HG03135 (cell line): ENCODE measurements around the gene AHRR.

Experiments used
- ATAC-seq: cut with Tn5 transposase; IDR thresholded peaks from one replicate; pipeline ENCODE4 v1.9.1; 2021; ENCODE audit warnings: mild to moderate bottlenecking, moderate library complexity; ENCODE audit not compliant: unreplicated experiment

The AHRR gene

DNA sequence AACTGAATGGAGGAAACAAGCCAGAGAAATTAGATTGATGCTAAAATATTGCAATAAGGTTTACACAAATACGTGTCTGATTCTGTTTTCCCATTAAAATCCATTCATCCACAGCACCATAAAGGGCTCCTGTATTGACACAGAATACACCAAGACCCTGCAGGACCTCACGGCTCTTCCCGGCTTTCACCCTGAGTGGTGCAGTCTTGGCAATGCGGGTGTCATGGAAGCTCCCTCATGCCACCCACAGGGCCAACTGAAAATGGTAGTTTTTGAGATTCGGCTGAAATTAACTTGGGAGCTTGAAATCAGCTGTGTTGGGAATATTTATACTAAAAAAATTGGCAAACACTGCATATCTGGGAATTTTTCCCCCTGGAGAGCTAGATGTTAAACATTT, 104.2 kb downstream of the AHRR start:
- ATAC-seq = no peak

DNA sequence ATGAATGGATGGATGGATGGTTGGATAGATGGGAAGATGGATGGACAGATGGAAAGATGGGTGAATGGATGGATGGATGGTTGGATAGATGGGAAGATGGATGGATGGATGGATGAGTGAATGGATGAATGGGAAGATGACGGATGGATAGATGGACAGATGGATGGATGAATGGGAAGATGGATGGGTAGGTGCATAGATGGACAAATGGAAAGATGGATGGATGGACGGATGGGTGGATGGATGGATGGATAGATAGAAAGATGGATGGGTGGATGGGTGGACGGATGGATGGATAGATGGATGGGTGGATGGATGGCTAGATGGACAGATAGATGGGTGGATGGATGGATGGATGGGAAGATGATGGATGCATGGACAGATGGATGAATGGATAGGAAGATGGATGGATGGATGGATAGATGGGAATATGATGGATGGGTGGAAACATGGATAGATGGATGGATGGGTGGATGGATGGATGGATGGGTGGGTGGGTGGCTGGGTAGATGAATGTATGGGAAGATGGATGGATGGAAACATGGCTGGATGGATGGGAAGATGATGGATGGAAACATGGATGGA, 105.0 kb downstream of the AHRR start:
- ATAC-seq = no peak

DNA sequence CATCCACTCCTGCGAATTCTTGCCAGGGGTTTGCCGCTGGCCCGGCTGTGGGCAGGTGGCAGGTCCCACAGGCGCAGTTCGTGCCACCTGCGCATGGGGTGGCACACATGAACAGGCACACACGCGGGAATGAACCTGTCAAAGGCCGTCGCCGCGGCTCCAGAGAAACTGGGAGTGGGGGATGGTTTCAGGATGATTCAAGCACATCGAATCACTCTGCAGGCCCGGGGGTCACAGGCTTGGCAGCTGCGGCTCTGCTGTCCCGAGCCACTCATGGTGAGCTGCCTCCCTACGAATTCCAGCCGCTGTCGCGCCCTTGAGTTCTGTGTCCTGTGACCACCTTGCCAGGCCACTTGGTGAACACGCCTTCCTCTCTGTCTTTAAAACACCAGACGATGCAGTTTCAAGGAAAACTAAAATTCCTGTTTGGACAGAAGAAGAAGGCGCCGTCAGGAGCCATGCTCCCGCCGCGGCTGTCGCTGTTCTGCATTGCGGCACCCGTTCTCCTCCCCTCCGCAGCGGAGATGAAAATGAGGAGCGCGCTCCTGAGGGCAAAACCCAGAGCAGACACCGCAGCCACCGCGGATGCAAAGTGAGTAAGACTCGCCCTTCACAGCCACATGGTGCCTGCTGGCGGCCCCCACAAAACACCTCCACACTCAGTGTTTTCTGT, 106.0 kb downstream of the AHRR start:
- ATAC-seq = no peak

DNA sequence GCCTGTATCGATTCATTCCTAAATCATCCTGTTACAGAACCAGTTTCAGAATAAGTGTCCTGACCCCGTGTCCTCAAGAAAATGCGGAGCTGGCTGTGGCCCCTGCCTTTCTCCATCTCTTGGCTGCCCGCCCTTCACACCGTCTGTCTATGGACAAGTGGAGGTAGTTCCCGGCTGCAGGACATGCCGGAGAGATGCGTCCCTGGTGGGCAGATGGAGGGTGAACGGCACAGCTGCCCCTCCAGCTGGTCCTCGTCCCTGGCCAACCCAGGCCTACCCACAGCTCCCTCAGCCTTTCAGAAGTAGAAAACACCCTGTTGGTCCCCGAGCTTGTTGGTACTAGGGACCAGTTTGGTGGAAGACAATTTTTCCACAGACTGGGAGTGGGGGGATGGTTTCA, 106.7 kb downstream of the AHRR start:
- no peak for ATAC-seq

DNA sequence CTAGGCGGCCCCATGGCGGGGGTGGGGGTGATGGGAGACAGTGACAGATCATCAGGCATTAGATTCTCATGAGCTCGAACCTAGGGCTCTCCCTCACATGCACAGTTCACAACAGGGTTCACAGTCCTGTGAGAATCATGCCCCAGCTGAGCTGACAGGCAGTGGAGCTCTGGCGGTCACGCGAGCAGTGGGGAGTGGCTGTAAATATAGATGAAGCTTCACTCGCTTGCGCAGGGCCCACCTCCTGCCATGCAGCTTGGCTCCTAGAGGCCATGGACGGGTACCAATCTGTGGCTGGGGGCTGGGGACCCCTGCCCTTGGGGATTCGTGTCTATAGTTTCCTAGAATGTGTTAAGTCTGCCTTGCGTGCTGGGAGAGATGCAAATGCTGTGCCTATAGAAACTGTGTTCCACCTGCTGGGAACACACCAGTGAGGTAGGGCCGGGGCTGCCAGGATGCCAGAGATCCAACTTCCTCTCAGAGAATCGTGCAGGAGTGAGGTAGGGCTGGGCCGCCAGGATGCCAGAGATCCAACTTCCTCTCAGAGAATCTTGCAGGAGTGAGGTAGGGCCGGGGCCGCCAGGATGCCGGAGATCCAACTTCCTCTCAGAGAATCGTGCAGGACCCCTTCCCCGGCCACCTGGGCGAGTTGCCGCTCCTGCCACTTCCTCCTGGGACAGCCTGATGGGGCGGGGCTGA, 107.4 kb downstream of the AHRR start:
- no peak for ATAC-seq

DNA sequence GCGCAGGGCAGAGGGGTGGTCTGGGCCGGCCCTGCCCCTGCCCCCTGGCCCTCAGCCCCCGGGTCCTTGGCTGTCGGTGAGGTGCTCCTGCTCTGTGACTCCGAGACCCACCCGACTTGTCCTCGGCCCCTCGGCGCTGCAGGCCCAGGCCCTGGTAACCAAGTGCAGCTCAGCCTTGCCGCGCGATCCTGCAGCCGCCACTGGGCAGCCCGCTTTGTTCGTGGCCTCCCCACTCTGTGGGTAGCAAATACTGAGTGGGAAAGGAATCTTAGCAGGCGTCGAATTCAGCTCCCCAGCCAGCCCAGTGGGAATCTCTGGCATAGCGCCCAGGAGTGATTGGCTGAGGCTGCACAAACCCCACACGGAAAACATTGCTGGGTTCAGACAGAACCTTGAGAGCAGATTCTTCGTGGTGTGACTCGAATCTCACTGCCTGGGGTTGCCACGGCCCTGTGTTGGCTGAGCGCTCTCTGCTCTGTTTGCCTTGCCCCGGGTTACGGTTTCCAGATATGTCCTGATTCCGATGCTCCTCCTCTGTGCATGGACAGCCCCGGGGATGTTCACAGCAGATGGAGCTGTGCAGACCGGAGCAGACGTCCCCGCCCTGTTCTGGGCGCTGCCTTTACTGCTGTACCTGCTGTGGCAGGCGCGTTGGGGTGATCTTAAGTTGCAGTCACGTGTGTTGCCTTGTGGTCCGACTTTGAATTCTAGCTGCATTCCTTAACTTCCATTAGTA, 108.1 kb downstream of the AHRR start:
- no peak for ATAC-seq

DNA sequence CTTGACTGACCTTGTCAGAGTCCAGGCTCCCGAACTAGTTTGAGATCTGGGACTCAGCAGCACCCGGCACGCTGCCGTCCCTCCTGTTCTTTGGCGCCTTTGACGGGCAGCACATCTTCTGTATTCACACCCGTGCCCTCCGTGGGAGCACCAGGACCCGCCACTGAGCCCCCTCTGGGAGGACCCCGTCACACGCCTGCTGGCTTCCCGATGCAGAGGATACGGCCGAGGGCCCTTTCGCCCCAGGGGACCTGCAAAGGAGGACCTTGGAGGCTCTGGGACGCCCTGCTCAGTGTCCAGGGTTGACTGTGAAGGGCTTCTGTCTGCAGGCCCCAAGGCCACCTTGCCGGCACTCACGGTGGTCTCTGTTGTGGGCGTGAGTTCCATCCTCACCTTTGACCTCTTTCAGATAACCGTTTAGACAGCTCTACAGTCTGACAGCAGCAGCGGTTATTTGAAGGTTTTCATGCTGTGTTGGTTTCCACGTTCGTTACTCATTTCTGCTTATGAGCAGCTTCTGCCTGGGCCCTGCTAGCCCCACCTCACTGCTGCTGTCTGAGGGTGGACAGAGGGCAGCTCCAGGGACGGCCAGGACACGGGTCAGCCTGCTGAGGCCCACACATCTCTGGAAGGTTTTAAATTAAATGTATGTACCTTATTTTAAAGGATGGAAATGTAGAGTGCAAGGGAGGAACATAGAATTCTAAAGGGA, 108.9 kb downstream of the AHRR start:
- no peak for ATAC-seq

DNA sequence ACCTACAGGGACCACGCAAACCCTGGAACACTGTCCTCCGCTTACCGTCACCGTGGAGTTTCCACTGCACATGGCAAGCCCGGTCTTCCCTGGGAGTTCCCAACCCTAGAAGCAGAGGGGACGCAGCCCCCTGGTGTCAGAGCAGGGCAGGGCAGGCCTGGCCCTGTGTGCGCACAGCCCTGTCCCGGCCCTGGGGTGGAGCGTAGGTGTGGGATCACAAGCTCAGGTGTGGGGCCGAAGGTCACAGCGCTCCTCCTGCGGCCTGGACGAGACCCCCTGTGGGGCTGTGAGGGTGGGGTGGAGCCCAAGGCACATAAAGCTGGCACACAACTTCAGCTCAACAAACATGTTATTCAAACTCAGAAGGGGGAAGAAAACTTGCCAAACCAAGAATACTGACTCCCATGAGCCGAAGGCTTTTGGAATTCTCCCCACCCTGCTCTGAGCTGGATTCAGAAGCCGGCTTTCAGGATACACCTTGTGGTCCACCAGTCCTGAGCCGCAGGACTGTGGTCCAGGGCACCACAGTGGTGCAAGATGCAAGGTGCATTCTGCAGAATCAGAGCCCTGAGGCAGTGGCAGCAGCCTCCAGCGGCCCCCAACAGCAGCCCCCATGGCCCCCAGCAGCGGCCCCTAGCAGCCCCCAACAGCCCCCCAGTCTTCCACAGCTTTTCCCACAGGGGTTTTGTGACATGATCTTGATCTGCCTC, 109.6 kb downstream of the AHRR start:
- ATAC-seq = peak; percentile 46

DNA sequence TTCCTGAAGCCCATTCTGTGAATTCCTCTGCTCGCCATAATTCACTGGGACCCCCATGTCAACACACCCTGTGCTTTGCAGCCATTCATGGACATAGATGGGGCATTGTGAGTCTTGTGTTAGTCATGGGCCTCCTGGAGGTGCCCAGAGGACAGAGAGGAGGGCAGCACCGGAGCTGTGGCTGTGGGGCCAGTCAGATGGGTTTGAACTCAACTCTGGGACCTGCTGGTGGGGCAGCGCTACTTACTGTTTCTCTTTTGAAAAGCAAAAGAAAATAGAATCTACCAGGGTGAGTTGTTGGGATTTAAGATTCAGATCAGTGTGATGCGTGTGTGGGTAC, 110.2 kb downstream of the AHRR start:
- no peak for ATAC-seq

DNA sequence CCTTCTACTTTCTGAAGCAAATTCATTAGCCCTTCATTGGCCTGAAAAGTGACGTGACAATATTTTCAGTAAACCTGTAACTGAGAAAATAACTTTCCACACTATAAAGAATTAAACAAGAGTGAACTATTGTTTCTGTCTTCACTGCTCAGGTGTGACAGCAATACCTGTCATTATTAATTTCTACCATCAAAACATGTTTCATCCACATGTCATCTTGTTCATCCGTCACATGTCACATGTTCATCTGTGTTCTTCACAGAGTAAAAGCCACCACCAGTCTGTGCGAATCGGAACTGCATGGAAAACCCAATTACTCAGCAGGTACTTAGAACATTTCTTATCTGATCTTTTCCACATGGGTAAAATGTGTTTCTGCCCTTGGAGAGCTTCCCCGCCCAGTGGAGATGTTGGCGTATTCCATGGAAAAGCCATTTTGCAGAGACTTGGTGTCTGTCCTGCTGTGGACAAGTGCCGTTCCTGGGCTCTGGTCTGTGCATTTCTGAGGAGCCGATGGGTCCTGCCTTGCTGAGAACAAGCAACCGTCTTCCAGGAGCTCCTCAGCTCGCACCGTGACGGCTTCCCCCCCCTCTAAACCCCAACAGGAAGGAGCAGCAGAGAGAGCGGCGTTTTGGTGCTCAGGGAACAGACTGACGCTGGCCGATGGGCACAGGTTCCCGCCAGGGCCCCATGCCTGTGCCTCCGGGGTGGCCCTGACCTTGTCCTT, 110.8 kb downstream of the AHRR start:
- no peak for ATAC-seq

DNA sequence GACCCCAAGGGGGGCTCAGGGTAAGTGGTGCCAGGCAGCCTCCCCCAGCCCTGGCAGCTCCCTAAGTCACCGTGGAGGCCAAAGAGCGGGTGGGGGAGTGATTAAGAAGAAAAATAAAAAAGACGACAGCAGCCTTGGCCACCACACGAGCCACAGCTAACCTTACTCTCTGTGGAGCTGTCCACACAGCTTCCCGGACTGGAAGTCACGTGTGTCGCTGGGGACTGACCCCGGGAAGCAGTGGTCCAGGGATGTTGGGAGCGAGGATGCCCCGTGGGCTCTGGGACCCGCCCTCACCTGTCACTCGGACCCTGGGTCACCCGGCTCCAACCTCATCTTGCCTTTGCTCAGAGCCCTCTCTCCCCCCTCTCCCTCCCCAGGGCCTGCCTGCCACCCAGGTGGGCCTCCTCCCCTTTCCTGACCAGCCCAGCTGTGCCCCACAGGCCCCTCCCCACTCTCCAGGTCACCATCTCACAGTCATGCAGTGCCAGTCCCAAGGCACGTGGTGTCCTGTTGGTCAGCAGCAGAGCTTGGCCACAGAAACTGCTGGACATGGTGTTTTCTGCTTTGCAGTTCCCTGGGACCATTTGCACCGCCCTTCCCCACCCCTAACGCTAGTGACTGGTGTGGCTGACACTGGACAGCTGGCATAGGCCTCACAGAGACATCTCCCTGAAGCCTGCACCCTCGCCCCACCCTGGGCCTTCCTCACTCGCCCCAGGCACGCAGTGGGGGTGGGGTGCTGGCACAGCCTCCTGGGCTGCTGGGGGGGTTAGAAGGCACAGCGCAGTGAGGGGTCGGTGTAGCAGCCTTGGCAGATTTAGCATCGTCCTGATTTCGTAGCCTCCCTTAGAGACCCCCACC, 111.6 kb downstream of the AHRR start:
- ATAC-seq = no peak

DNA sequence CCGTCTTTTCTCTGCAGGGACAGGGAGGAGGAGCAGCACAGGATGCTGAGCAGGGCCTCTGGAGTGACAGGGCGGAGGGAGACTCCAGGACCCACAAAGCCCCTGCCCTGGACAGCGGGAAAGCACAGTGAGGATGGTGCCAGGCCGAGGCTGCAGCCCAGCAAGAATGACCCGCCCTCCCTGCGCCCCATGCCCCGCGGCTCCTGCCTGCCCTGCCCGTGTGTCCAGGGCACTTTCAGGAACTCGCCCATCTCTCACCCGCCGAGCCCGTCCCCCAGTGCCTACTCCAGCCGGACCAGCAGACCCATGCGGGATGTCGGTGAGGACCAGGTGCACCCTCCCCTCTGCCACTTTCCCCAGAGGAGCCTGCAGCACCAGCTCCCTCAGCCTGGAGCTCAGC, 112.3 kb downstream of the AHRR start:
- ATAC-seq = no peak

DNA sequence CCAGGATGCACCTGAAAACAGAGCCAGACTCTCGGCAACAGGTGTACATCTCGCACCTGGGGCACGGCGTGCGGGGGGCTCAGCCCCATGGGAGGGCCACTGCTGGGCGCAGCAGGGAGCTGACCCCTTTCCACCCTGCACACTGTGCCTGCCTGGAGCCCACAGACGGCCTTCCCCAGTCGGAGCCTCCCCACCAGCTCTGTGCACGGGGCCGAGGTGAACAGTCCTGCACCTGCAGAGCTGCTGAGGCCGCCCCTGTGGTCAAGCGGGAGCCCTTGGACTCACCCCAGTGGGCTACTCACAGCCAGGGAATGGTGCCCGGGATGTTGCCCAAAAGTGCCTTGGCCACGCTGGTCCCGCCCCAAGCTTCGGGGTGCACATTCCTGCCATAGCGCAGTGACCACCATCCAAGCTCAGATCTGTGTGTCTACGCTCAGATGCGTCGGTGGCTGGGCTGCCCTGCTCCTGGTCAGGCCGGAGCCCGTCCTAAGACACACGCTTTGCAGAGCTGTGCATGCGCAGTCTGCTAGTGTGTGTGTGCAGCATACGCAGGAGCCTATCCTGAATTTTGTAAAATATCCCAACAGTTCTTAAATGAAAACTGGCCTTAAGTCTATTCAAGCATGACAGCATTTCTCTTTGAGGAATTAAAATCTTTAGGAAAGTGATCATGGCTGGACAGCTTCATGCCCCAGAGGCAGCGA, 113.1 kb downstream of the AHRR start:
- no peak for ATAC-seq

DNA sequence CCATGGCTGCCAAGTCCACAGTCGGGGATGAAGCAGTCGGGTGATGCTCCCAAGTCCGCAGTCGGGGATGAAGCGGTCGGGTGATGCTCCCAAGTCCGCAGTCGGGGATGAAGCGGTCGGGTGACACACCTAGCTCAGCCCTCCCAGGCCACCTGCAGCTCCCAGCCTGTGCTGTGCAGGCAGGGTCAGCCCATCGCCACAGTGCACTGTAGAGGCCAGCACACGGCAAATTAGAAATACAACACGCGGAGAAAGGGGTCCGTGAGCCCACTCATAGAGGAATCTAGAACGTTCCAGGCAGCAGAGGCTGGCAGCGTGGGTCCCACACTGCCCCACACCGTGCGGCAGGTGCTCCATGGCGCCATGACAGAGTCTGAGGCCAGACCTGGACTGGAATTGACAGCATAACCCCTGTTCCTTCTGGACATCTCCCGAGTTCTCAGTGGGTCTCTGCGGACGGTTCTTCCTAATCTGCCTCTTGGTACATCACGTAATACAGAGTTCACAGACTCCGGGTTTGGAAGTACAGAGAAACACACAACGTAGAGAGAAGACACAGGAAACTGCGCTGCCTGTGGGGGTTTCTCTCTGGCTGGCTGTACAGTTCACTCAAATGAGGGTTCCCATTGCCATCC, 113.8 kb downstream of the AHRR start:
- no peak for ATAC-seq

DNA sequence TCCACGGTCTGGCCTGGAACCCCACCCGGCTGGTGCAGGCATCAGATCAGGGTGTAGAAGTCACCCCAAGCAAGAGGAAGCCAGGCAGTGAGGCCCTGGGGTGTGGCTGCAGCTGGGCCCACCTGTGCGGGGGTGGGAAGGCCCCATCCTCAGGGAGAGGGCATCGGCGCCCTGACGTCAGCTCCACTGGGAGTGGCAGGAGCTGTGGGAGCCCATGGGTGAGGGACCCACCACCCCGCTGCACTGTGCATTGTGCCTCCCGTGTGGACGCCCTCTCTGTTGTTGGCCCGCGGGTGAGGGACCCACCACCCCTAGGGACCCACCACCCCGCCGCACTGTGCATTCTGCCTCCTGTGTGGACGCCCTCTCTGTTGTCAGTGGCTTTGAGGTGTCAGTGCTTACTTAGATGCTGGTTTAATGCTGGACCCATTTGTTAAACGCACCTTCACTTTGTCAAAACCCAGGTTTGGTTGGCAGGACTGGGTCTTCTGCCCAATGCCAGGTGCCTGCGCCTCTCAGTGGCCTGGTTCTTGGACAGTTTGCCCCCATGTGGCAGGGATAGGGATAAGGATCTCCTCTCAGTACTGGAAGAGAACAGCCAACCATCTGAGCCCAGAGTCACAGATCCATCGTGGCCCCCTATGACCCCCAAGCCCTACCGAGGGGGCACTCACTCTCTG, 114.6 kb downstream of the AHRR start:
- no peak for ATAC-seq

DNA sequence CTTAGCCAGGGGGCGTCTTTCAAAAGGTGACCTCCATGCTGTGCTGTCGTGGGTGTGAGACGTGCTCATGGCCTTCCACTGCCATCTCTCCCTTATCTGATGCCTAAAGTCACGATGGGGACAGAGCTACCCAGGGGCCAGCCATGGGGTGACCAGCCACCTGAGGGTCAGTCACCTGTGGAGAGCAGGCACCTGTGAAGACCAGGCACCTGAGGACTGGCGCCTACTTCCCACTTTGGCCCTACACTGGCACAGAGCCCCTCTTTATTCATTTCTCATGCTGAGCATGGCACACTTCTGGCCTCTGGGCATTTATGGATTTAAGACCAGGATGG, 115.1 kb downstream of the AHRR start:
- ATAC-seq = no peak

DNA sequence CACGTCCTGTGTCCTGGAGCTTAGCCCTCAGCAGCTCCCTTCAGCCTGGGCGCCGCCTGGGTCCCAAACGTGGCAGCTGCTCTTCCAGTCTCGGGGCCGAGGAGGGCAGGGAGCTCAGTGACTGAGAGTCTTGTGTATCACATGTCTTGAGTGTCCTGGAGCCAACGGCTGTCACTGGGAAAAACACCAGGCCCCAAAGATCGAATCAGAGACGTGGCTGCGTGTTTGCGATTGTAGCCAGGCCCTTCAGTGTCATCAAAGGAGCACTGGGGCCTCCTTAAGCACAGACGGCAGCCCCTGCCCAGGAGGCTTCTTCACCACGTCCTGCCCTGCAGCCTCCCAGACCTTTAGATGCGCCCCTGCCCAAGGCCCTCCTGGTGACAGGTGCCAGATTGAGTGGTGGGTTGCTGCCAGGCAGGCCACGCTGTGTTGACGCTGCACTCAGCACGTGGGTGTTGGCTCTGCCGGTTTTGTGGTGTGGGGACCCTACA, 115.8 kb downstream of the AHRR start:
- no peak for ATAC-seq
